Coronary artery (tissue), 2 donors: Measurements from ENCODE around the gene CPS1.

Experiments
- DNase-seq: peaks from one replicate; pipeline ENCODE4 v3.0.0-alpha.2; 2017; ENCODE audit warnings: low spot score
- H3K27ac ChIP-seq, 2 donors: fragments of 200-600 bp; sonication (generic); one replicate each; pipeline ENCODE4 v1.5.1; 2016 to 2019
- H3K4me3 ChIP-seq: fragments of 200-600 bp; sonication (generic); 2 replicates; pipeline ENCODE4 v1.5.1; 2016; ENCODE audit warnings: mild to moderate bottlenecking, moderate library complexity
- TF ChIP-seq, protein P1 (sequence below): fragments of 200-600 bp; sonication (generic); IDR thresholded peaks from one replicate; pipeline ENCODE4 v1.5.1; 2019; ENCODE audit warnings: antibody characterized with exemption

CPS1 gene

GRCh38 chr2:210539035-210539434, 17.4 kb upstream of the CPS1 start:
- DNase-seq: no peak
- Histone ChIP-seq H3K4me3 (no peak overlapping the region), H3K27ac (no peak overlapping the region)
- TF ChIP-seq, protein P1, sequence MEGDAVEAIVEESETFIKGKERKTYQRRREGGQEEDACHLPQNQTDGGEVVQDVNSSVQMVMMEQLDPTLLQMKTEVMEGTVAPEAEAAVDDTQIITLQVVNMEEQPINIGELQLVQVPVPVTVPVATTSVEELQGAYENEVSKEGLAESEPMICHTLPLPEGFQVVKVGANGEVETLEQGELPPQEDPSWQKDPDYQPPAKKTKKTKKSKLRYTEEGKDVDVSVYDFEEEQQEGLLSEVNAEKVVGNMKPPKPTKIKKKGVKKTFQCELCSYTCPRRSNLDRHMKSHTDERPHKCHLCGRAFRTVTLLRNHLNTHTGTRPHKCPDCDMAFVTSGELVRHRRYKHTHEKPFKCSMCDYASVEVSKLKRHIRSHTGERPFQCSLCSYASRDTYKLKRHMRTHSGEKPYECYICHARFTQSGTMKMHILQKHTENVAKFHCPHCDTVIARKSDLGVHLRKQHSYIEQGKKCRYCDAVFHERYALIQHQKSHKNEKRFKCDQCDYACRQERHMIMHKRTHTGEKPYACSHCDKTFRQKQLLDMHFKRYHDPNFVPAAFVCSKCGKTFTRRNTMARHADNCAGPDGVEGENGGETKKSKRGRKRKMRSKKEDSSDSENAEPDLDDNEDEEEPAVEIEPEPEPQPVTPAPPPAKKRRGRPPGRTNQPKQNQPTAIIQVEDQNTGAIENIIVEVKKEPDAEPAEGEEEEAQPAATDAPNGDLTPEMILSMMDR: no peak

GRCh38 chr2:210539578-210540416, 16.6 kb upstream of the CPS1 start:
- H3K27ac ChIP-seq: no peak overlapping the region
- no peak overlapping the region for H3K4me3 ChIP-seq
- DNase-seq: no peak
- TF ChIP-seq, protein P1: no peak

DNA sequence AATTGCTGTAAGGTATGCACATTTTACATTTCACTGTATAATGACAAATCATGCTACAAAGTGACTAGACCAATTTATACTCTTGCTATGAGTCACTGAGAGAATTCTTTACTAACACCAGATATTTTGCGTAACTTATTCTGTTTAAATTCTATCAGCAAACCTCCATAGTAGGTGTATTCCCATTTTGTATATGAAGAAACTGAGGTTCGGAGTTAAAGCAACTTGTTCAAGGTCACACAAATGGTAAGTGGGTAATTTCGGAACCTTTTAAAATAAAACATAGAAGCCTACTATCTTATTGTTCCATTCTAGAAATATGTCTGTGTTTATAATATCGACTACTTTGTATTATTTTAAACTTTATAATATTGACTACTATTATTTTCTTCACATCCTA, 15.9 kb upstream of the CPS1 start:
- no peak overlapping the region for H3K27ac ChIP-seq
- no peak for DNase-seq
- H3K4me3 ChIP-seq: no peak overlapping the region
- TF ChIP-seq, protein P1: no peak

DNA sequence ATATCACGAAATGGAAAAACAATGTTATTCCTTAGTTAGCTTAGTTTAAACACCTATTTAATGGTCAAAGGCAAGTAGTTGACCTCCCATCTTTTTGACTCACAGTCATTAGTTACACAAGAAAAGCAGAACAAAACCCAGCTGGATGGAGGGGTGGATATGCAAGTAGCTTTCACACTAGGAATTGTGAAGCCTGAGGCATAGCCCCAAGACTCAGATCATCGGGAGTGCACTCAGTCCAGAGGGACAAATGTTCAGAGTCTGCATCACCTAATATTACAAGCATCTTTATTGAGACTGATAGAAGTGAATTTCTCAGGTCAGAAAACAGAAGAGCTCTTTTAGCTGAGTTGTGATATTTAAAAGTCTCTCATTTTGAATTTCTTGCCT, 15.5 kb upstream of the CPS1 start:
- TF ChIP-seq, protein P1: no peak
- no peak overlapping the region for H3K27ac ChIP-seq
- H3K4me3 ChIP-seq: no peak overlapping the region
- no peak for DNase-seq

DNA sequence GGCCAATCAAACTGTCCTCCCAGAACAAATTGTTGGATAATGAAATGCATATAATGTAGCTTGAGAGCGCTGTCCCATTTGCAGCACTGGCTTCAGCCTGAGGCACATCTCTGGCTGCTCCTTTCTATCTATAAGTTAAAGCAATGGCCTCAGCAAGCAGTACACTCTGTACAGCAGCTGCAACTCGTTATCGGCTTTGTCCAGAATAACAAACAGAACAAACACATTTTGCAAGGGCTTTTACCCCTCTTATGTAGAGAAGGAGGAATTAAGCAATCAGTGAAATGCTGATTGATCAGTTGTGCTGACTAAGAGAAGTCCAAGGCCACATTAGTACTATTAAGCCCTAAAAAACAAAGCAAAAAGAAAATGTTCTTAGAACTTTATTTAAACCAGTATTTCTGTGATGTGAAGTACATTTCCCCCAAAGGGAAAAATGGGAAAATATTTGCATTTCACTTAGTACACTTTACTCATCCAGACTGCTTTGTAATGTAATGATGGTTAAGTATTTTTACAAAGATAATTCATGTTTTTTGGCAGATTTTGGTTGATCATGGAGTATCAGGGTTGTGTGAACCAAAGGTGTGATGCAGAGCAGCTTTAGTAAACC, 15.0 kb upstream of the CPS1 start:
- Histone ChIP-seq H3K27ac (no peak overlapping the region), H3K4me3 (no peak overlapping the region)
- TF ChIP-seq, protein P1: no peak
- DNase-seq: no peak

- TF ChIP-seq, protein P1: no peak
These were observed 12.3 kb upstream of the CPS1 start for GRCh38 chr2:210544007-210544590.

More at GRCh38 chr2:210544007-210544590, 12.3 kb upstream of the CPS1 start:
- no peak overlapping the region for H3K27ac ChIP-seq
- no peak for DNase-seq
- H3K4me3 ChIP-seq: no peak overlapping the region
